Glutamatergic neuron (in vitro differentiated cells): ENCODE data around the gene HOMER2. TPM values are rescaled to one million over a fixed set of nuclear protein-coding genes. Genes with fewer than 3 reads are reported as not detected.

Experiments used
- DNase-seq: peaks from one replicate; pipeline ENCODE4 v3.0.0; 2022
- H3K27ac Mint-ChIP-seq: one replicate; pipeline ENCODE4 v1.8.0; 2020; ENCODE audit warnings: mild to moderate bottlenecking, mixed read lengths, inconsistent platforms; ENCODE audit not compliant: unreplicated experiment
- H3K27me3 Mint-ChIP-seq: one replicate; pipeline ENCODE4 v1.8.0; 2020; ENCODE audit warnings: mild to moderate bottlenecking, moderate library complexity, mixed read lengths, inconsistent platforms; ENCODE audit not compliant: unreplicated experiment
- H3K36me3 Mint-ChIP-seq: one replicate; pipeline ENCODE4 v1.8.0; 2020; ENCODE audit warnings: mild to moderate bottlenecking, mixed read lengths, inconsistent platforms; ENCODE audit not compliant: unreplicated experiment
- H3K4me1 Mint-ChIP-seq: one replicate; pipeline ENCODE4 v1.8.0; 2020; ENCODE audit warnings: mild to moderate bottlenecking, low read depth, mixed read lengths, inconsistent platforms; ENCODE audit not compliant: unreplicated experiment
- H3K4me3 Mint-ChIP-seq: one replicate; pipeline ENCODE4 v1.8.0; 2020; ENCODE audit warnings: mild to moderate bottlenecking, mixed read lengths, inconsistent platforms; ENCODE audit not compliant: unreplicated experiment
- H3K9me3 Mint-ChIP-seq: one replicate; pipeline ENCODE4 v1.8.0; 2020; ENCODE audit warnings: mild to moderate bottlenecking, moderate library complexity, mixed read lengths, inconsistent platforms; ENCODE audit not compliant: unreplicated experiment
- total RNA-seq: library from RNA; stranded (reverse); fragmentation: NEBNext Ultra II Directional; extraction: Animal tissue kit (Norgen Biotek cat#: 25700); gene quantifications from one replicate; pipeline ENCODE4 v1.2.1, GENCODE V29; 2021; ENCODE audit not compliant: unreplicated experiment
- TF ChIP-seq, protein P1 (sequence below): fragments of 200-600 bp; sonication (generic); IDR thresholded peaks from one replicate; pipeline ENCODE4 v1.5.0; 2021; ENCODE audit not compliant: partially characterized antibody, unreplicated experiment

The HOMER2 gene
- total RNA-seq, 1 donor from 2014 or later = 32.6 TPM

DNA sequence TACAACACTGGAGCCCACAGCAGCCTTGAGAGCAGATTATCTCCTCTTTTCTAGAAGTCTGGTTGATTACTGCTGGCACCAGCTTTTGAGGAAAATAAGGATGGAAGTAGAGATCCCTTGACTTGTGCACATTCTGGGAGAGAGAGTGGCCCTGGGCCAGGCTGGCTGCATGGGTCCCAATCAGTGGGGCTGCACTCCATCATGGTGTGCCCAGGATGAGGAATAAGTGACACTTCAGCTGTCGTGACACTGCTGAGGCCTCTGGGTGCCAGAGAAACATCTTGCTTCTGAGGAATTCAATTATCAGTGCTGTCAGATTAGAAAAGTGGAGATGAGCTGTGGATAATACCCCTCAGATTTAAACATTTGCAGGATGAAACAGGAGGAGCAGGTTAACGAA lies 42.6 kb upstream of the HOMER2 start:
- peaks cover 4% of the 10 kb centered on the region for H3K36me3 Mint-ChIP-seq
- H3K4me1 Mint-ChIP-seq = peaks cover 14% of the 10 kb centered on the region
- peaks cover 5% of the 10 kb centered on the region for H3K27me3 Mint-ChIP-seq
- H3K4me3 Mint-ChIP-seq = no peak overlapping the region
- H3K9me3 Mint-ChIP-seq = peaks cover 4% of the 10 kb centered on the region
- peak overlapping the region; percentile 96 for H3K27ac Mint-ChIP-seq
- DNase-seq = no peak
- TF ChIP-seq, protein P1, sequence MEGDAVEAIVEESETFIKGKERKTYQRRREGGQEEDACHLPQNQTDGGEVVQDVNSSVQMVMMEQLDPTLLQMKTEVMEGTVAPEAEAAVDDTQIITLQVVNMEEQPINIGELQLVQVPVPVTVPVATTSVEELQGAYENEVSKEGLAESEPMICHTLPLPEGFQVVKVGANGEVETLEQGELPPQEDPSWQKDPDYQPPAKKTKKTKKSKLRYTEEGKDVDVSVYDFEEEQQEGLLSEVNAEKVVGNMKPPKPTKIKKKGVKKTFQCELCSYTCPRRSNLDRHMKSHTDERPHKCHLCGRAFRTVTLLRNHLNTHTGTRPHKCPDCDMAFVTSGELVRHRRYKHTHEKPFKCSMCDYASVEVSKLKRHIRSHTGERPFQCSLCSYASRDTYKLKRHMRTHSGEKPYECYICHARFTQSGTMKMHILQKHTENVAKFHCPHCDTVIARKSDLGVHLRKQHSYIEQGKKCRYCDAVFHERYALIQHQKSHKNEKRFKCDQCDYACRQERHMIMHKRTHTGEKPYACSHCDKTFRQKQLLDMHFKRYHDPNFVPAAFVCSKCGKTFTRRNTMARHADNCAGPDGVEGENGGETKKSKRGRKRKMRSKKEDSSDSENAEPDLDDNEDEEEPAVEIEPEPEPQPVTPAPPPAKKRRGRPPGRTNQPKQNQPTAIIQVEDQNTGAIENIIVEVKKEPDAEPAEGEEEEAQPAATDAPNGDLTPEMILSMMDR = no peak

DNA sequence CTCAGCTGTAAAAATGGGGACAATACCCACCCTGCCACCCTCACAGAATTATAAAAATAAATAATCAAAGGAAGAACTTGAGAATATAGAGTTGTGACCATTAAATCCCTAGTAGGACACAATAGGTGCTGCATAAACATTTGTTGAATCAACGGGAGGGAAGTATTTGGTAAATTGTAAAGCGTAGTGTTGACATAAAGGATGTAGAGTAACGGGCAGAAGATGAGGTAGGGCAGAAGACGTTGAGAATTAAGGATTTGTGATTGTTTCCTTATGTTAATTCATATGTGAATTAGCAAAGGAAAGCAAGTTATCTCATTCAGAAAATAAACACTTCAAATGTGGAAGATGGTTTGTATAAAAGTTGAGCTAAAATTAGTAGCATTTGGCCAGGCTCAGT lies 40.6 kb upstream of the HOMER2 start:
- Mint-ChIP-seq H3K27me3 (peaks cover 5% of the 10 kb centered on the region), H3K4me1 (peaks cover 12% of the 10 kb centered on the region), H3K9me3 (peaks cover 2% of the 10 kb centered on the region), H3K4me3 (no peak overlapping the region), H3K27ac (no peak overlapping the region), H3K36me3 (peaks cover 4% of the 10 kb centered on the region)
- DNase-seq = no peak
- TF ChIP-seq, protein P1 = no peak

DNA sequence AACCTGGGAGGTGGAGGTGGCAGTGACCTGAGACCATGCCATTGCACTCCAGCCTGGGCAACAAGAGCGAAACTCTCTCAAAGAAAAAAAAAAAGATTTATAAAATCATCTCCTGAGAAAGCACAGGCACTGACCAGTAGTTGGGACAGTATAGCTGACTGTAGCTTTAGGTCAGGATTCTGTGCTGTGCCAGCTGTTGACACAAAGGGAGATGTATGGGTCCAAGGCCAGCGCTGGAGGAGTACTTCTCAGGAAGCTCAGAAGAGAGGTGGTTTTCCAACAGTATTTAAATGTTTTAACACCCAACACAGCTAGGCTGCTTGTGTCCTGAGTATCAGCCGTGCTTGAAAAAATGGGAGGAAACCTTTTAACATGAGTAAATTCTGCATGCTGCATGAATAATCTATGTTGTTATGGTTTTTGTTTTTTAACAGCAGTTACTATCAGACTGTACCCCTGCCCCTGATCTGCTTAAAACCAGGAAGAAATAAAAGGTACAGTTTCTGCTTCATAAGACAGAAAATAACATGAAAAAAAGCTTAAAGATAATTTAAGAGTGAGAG lies 40.0 kb upstream of the HOMER2 start:
- no peak for DNase-seq
- H3K9me3 Mint-ChIP-seq = peaks cover 2% of the 10 kb centered on the region
- H3K27ac Mint-ChIP-seq = no peak overlapping the region
- no peak overlapping the region for H3K4me3 Mint-ChIP-seq
- peaks cover 4% of the 10 kb centered on the region for H3K36me3 Mint-ChIP-seq
- TF ChIP-seq, protein P1 = no peak
- peaks cover 12% of the 10 kb centered on the region for H3K4me1 Mint-ChIP-seq
- peaks cover 5% of the 10 kb centered on the region for H3K27me3 Mint-ChIP-seq

DNA sequence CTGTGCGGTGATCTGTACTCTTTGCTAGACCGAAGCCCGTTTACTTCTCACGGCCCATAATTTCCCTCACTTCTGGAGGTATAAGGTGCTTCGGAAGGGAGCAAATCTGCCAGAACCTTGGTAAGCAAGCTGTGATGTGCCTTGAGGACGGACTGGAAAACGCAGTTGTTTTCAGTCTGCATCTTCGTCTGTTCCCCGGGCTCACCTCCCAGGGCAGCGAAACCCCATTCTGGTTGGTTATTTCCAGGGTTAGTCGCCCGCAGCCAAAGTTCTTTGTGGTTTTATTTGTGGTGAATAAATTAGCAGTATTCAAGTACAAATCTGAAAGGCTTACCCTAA lies 33.9 kb upstream of the HOMER2 start:
- no peak for DNase-seq
- H3K27ac Mint-ChIP-seq = peak overlapping the region; percentile 62
- peaks cover under 1% of the 10 kb centered on the region for H3K36me3 Mint-ChIP-seq
- H3K4me3 Mint-ChIP-seq = peak overlapping the region; percentile 96
- H3K9me3 Mint-ChIP-seq = peaks cover 2% of the 10 kb centered on the region
- peaks cover 4% of the 10 kb centered on the region for H3K27me3 Mint-ChIP-seq
- TF ChIP-seq, protein P1 = no peak
- H3K4me1 Mint-ChIP-seq = peaks cover 8% of the 10 kb centered on the region

DNA sequence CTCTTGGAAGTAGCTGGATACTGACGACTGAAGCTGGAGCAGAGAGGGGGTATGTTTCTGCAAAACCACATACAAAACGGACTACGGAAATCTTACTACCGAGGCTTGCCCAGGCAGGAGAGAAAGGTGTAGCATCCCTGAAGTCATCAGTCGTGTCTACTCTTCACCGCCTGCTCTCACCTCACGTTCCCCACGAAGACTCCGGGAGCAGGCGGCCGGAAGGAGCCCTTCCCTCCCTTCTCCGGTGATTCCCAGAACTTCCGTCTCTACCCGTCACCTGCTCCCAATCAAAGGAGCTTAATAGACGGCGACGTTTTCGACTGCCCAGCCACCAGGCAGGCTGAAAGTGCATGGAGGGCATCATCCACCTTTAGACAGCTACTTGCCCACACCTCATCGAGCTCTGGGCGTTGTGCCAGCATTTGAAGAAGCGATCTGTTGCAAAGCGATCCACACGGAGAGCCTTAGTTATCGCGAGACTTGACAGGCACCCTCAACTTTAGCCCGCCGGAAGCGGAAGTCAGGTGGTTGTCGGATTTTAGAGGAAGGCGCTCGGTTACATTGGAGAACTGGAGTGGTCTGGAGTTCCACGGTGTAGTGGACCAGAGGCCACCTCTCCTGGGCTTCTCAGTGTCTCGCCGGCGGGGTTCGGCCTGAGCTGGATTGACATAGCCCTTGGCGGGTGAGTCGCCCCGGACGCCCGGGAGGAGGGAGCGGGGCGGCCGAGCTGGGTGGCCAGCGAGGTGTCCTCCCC lies 33.3 kb upstream of the HOMER2 start, which contains the start of gene RAMAC:
RAMAC (plus strand) TSS at position 523 of the 754 bp plus-strand sequence. CDS start 2,809 bp downstream, outside the sequence.
- peaks cover 8% of the 10 kb centered on the region for H3K4me1 Mint-ChIP-seq
- H3K4me3 Mint-ChIP-seq = peak within 1 kb of the TSS; percentile 96
- peaks cover 2% of the 10 kb centered on the region for H3K9me3 Mint-ChIP-seq
- H3K36me3 Mint-ChIP-seq = no peaks in the 10 kb centered on the region
- TF ChIP-seq, protein P1 = no peak
- peak; percentile 82 for DNase-seq
- peaks cover 4% of the 10 kb centered on the region for H3K27me3 Mint-ChIP-seq
- peak within 1 kb of the TSS; percentile 99 for H3K27ac Mint-ChIP-seq
